ENCODE measurements around the gene SUCO. TPM values are rescaled to one million over a fixed set of nuclear protein-coding genes. Genes with fewer than 3 reads are reported as not detected.

The SUCO gene
- polyA plus RNA-seq, 1 donor (not counting 4 experiments of a cell fraction or from before 2014, with no cell fraction given), result 13.8 TPM

DNA sequence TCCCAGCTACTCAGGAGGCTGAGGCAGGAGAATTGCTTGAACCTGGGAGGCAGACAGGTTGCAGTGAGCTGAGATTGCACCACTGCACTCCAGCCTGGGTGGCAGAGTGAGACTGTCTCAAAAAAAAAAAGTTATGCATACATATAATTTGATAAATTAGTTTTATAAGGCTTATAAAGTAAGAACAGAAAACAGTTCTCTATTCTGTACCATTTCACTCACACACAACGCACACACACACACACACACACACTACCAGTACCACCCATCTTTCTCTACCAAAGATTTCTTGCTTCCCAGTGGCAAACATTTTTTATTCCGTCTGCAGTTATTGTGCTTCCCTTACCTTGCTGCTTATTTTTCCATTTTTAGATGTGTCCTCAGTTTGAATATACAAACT is 79.5 kb downstream of the SUCO start:
- dilution Hi-C loops (cut with MboI; ENCODE audit: extremely low pct_ligation_motif_present, low sequenced_read_pairs), result loop anchor here (25.0 kb wide), 1 partner anchor 100 kb away; no protein-coding TSS in a partner anchor
- Histone ChIP-seq H3K9ac (ENCODE audit: control insufficient read depth, extremely low read depth, insufficient read depth, low read length) (no peak overlapping the region), H3K4me3 (ENCODE audit: control insufficient read depth in 2 of 3, extremely low read depth in 1 of 3, insufficient read depth in 2 of 3, low read depth in 1 of 3, low read length in 3 of 3) (no peak overlapping the region), H3K9me3 (ENCODE audit: control insufficient read depth, low read depth, low read length) (peaks cover 7% of the 10 kb centered on the region), H3K36me3 (ENCODE audit: control insufficient read depth in 2 of 2, extremely low read depth in 1 of 2, insufficient read depth in 2 of 2, low read length in 2 of 2) (no peaks in the 10 kb centered on the region), H3K4me1 (ENCODE audit: control insufficient read depth, extremely low read depth, insufficient read depth, low read length) (no peaks in the 10 kb centered on the region), H3K9me1 (ENCODE audit: control insufficient read depth, extremely low read depth, insufficient read depth, low read length) (no peaks in the 10 kb centered on the region), H3K79me2 (ENCODE audit: control insufficient read depth, insufficient read depth, low read length) (no peaks in the 10 kb centered on the region), H2AFZ (ENCODE audit: control insufficient read depth, low read length) (no peak overlapping the region), H3K4me2 (ENCODE audit: control insufficient read depth, extremely low read depth, insufficient read depth, low read depth, low read length) (no peak overlapping the region), H4K20me1 (ENCODE audit: control insufficient read depth, extremely low read depth, insufficient read depth, low read length) (no peaks in the 10 kb centered on the region), H3K27ac (ENCODE audit: control insufficient read depth, insufficient read depth, low read length) (no peak overlapping the region), H3K27me3 (ENCODE audit: control insufficient read depth, extremely low read depth, insufficient read depth, low read length) (no peaks in the 10 kb centered on the region)
- FAIRE-seq (no peak), DNase-seq (ENCODE audit: low read depth, low spot score) (no peak)
- TF ChIP-seq EZH2 (IDR thresholded peaks at IDR 0.05; ENCODE audit: low read length) (no peak), CTCF (optimal IDR thresholded peaks at IDR 0.05 in 1 of 3, IDR thresholded peaks at IDR 0.05 in 1 of 3, conservative IDR thresholded peaks at IDR 0.05 in 1 of 3; ENCODE audit: extremely low read depth in 1 of 3, insufficient read depth in 2 of 3, low read length in 3 of 3) (no peak)

DNA sequence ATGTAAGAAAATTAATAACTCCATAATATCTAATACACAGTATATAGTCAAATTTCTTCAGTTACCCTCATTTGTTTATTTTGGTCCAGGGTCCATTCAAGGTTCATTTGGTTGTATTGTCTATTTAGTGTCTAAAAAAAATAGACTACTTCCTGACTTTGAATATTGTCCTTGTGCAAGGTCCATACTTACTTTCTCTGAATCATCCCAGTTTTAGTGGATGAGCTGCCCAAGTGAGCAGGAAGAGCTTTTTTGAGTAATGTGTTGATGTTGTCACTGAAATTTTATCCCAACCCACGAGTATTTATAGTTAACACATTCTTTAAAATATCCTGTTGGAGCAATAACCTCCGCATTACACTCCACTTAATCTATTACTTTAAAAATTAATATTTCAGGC is 80.3 kb downstream of the SUCO start:
- no peaks in the 10 kb centered on the region for H3K27me3 ChIP-seq (ENCODE audit: control insufficient read depth, extremely low read depth, insufficient read depth, low read length)
- H3K27ac ChIP-seq (ENCODE audit: control insufficient read depth, insufficient read depth, low read length), result no peak overlapping the region
- H3K4me3 ChIP-seq (ENCODE audit: control insufficient read depth in 2 of 3, extremely low read depth in 1 of 3, insufficient read depth in 2 of 3, low read depth in 1 of 3, low read length in 3 of 3), result no peak overlapping the region
- H3K4me2 ChIP-seq (ENCODE audit: control insufficient read depth, extremely low read depth, insufficient read depth, low read depth, low read length), result no peak overlapping the region
- no peaks in the 10 kb centered on the region for H3K36me3 ChIP-seq (ENCODE audit: control insufficient read depth in 2 of 2, extremely low read depth in 1 of 2, insufficient read depth in 2 of 2, low read length in 2 of 2)
- H3K9me1 ChIP-seq (ENCODE audit: control insufficient read depth, extremely low read depth, insufficient read depth, low read length), result no peaks in the 10 kb centered on the region
- TF ChIP-seq CTCF (optimal IDR thresholded peaks at IDR 0.05 in 1 of 3, IDR thresholded peaks at IDR 0.05 in 1 of 3, conservative IDR thresholded peaks at IDR 0.05 in 1 of 3; ENCODE audit: extremely low read depth in 1 of 3, insufficient read depth in 2 of 3, low read length in 3 of 3), result no peak
- no peak for TF ChIP-seq EZH2 (IDR thresholded peaks at IDR 0.05; ENCODE audit: low read length)
- no peak for FAIRE-seq
- no peaks in the 10 kb centered on the region for H4K20me1 ChIP-seq (ENCODE audit: control insufficient read depth, extremely low read depth, insufficient read depth, low read length)
- no peak overlapping the region for H2AFZ ChIP-seq (ENCODE audit: control insufficient read depth, low read length)
- dilution Hi-C loops (cut with MboI; ENCODE audit: extremely low pct_ligation_motif_present, low sequenced_read_pairs), result loop anchor here (25.0 kb wide), 1 partner anchor 99 kb away; no protein-coding TSS in a partner anchor
- no peaks in the 10 kb centered on the region for H3K79me2 ChIP-seq (ENCODE audit: control insufficient read depth, insufficient read depth, low read length)
- no peaks in the 10 kb centered on the region for H3K4me1 ChIP-seq (ENCODE audit: control insufficient read depth, extremely low read depth, insufficient read depth, low read length)
- H3K9me3 ChIP-seq (ENCODE audit: control insufficient read depth, low read depth, low read length), result peaks cover 7% of the 10 kb centered on the region
- H3K9ac ChIP-seq (ENCODE audit: control insufficient read depth, extremely low read depth, insufficient read depth, low read length), result no peak overlapping the region
- no peak for DNase-seq (ENCODE audit: low read depth, low spot score)

Measured in keratinocyte (primary cell).